Adrenal gland (tissue), 12 donors: ENCODE results near the gene NANS. TPM values are rescaled to one million over a fixed set of nuclear protein-coding genes. Genes with fewer than 3 reads are reported as not detected.
A peak's percentile ranks its signal among the peaks of the same experiment; 100 is the strongest.

Source experiments
- DNase-seq, 7 donors: peaks; one replicate each; pipeline ENCODE4 v3.0.0-alpha.2; 2019 to 2020
- H3K27ac ChIP-seq, 5 donors: fragments of 200-600 bp; sonication (generic) in 4 of 5; 1 replicate in 3 of 5; 2 replicates in 2 of 5; pipeline versions ENCODE4 v1.5.1 to v1.8.0; 2016 to 2020; ENCODE audit warnings: mild to moderate bottlenecking in 1 of 5
- H3K27me3 ChIP-seq: fragments of 200-600 bp; 2 replicates; pipeline ENCODE4 v1.8.0; 2021
- H3K36me3 ChIP-seq, 2 donors: fragments of 200-600 bp; replicated peaks in 1 of 2; 1 replicate in 1 of 2; 2 replicates in 1 of 2; pipeline versions ENCODE4 v1.5.1 to v1.8.0; 2018 to 2022
- H3K4me1 ChIP-seq, 2 donors: fragments of 200-600 bp; replicated peaks in 1 of 2; 1 replicate in 1 of 2; 2 replicates in 1 of 2; pipeline versions ENCODE4 v1.5.1 to v1.8.0; 2018 to 2021
- H3K4me3 ChIP-seq, 4 donors: fragments of 200-600 bp; sonication (generic) in 3 of 4; one replicate each; pipeline ENCODE4 v1.5.1; 2016 to 2018
- H3K9me3 ChIP-seq, 3 donors: fragments of 200-600 bp; sonication (generic) in 1 of 3; replicated peaks in 1 of 3; 1 replicate in 2 of 3; 2 replicates in 1 of 3; pipeline versions ENCODE4 v1.5.1 to v1.8.0; 2016 to 2021
- POLR2A ChIP-seq, 2 donors: fragments of 450-650 bp; IDR thresholded peaks; one replicate each; pipeline ENCODE4 v1.6.1; 2017; ENCODE audit warnings: antibody characterized with exemption in 2 of 2, mild to moderate bottlenecking in 2 of 2, moderate library complexity in 1 of 2
- WGBS, 4 donors: extraction: QIAGEN DNeasy Blood & Tissue Kit in 2 of 4; methylation state at CpG; one replicate each; pipeline versions ENCODE4 v1.1.5 to v1.1.7; 2013 to 2017; 5-methylcytosine and 5-hydroxymethylcytosine counted together
- intact Hi-C, 2 donors: fragments of 100-400 bp; cut with DNase I; formaldehyde crosslinking; loops; one replicate each; pipeline versions ENCODE4 v1.14.1 to v1.15.0; 2022 to 2023
- polyA plus RNA-seq, 3 donors: library from polyadenylated mRNA; stranded (reverse); fragments of 200-250 nt in 2 of 3; fragments of 350-450 nt in 1 of 3; fragmentation: Illumina TruSeq in 1 of 3; extraction: RNeasy Lipid Tissue Mini Kit (QIAGEN cat#74804) in 1 of 3; gene quantifications; one replicate each; pipeline ENCODE4 v1.2.3, GENCODE V29; 2013 to 2014
- total RNA-seq, 9 donors: library from RNA; depleted of rRNA in 4 of 9; stranded (reverse); fragments of >200 nt in 4 of 9; fragments of 120-200 nt in 1 of 9; fragmentation: NEBNext Ultra II Directional in 1 of 9; extraction: Animal tissue kit (Norgen Biotek cat#: 25700) in 1 of 9; gene quantifications; one replicate each; pipeline versions ENCODE4 v1.1.0 to v1.2.4, GENCODE V29; 2013 to 2023
- TF ChIP-seq, protein P1 (sequence below), 6 experiments: fragments of 450-650 bp in 4 of 6; fragments of 200-600 bp in 2 of 6; sonication (generic) in 1 of 6; IDR thresholded peaks; 1 replicate in 5 of 6; 2 replicates in 1 of 6; pipeline versions ENCODE4 v1.5.1 to v1.8.0; 2016 to 2021; ENCODE audit warnings: antibody characterized with exemption in 6 of 6, mild to moderate bottlenecking in 2 of 6, moderate library complexity in 1 of 6
- donor health status: healthy with polysubstance abuse.
- donor health status: Bipolar disorder and iron deficiency.
- donor health status: DM: yes; HTN: yes; CAD: no.
- donor health status: DM: no; HTN: no; CAD: no.
- donor health status: DM: no; HTN: no; CAD: no.
- donor health status: DM: yes; HTN: yes; CAD: no.

Gene NANS
- total and polyA plus RNA-seq, 12 donors: 24.2 to 81.5 (median 38.7) TPM

DNA sequence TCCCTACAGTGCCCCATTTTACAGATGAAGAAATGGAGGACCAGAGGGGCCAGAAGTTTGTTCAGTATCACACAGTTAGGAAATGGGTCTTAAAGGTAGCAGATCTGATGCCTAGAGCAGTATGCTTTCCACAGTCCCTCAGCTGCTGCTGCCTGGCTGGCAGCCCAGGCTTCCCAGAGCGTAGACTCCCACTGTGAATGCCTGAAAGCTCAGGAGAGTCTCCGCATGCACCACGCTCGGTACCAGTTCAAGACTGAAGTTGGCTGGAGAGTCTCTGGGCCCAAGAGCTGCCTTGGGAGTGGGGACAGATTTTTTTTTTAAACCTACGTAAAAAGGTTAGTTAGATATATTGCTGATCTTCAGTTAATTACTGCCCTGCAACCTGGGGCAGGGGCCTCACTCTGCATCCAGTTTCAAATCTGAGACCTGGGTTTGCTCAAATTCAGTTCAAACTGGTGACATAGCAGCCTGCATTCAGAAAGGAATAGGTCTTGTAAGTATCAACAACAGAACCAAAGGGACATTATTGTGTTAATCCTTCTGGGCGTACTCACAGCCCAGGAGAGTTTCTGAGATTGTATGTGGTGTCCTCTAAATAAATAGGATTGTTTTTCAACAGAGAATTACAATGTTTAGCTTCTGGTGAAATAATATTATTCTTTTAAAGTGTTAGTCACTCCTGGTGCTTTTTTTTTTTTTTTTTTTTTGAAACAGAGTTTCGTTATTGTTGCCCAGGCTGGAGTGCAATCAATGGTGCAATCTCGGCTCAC is 8.3 kb downstream of the NANS start:
- H3K36me3 ChIP-seq: peaks cover 0 to 37% of the 10 kb centered on the region in 2 donors
- intact Hi-C loops: no loop called here
- TF ChIP-seq, protein P1, sequence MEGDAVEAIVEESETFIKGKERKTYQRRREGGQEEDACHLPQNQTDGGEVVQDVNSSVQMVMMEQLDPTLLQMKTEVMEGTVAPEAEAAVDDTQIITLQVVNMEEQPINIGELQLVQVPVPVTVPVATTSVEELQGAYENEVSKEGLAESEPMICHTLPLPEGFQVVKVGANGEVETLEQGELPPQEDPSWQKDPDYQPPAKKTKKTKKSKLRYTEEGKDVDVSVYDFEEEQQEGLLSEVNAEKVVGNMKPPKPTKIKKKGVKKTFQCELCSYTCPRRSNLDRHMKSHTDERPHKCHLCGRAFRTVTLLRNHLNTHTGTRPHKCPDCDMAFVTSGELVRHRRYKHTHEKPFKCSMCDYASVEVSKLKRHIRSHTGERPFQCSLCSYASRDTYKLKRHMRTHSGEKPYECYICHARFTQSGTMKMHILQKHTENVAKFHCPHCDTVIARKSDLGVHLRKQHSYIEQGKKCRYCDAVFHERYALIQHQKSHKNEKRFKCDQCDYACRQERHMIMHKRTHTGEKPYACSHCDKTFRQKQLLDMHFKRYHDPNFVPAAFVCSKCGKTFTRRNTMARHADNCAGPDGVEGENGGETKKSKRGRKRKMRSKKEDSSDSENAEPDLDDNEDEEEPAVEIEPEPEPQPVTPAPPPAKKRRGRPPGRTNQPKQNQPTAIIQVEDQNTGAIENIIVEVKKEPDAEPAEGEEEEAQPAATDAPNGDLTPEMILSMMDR (IDR thresholded peaks at IDR 0.05): no peak
- no peak for TF ChIP-seq POLR2A (IDR thresholded peaks at IDR 0.05)

DNA sequence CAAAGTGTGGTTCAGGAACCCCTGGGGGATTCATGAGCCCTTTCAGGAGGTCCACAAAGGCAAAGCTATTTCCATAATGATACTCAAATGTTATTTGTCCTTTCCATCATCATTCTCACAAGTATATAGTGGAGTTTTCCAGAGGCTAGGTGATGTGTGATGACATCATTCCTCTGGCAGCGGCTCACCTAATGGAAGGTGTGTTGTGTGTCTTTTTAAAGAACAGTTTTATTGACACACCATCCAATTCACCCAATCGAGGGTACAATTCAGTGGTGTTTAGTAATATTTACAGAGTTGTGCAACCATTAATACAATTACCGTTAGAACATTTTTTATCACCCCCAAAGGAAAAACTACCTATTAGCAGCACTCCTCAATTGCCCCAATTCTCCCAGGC is 9.7 kb downstream of the NANS start:
- no peak for DNase-seq
- H3K27ac ChIP-seq: no peak overlapping the region
- peaks cover 0 to 32% of the 10 kb centered on the region in 2 donors for H3K36me3 ChIP-seq
- no peaks in the 10 kb centered on the region for H3K4me1 ChIP-seq
- intact Hi-C loops: no loop called here
- no peaks in the 10 kb centered on the region for H3K9me3 ChIP-seq
- 89 to 95% (median 91%) methylated on average over 3 of the region's 3 CpGs for WGBS, 4 donors
- no peaks in the 10 kb centered on the region for H3K27me3 ChIP-seq
- TF ChIP-seq POLR2A (IDR thresholded peaks at IDR 0.05): no peak
- TF ChIP-seq, protein P1 (IDR thresholded peaks at IDR 0.05): no peak
- H3K4me3 ChIP-seq: no peak overlapping the region

More for the DNA sequence above, 8.3 kb downstream of the NANS start:
- WGBS, 4 donors: 89 to 98% (median 95%) methylated on average over 8 of the region's 8 CpGs
- Histone ChIP-seq H3K9me3 (no peaks in the 10 kb centered on the region), H3K27ac (no peak overlapping the region), H3K27me3 (no peaks in the 10 kb centered on the region), H3K4me3 (no peak overlapping the region), H3K4me1 (no peaks in the 10 kb centered on the region)
- DNase-seq: no peak

DNA sequence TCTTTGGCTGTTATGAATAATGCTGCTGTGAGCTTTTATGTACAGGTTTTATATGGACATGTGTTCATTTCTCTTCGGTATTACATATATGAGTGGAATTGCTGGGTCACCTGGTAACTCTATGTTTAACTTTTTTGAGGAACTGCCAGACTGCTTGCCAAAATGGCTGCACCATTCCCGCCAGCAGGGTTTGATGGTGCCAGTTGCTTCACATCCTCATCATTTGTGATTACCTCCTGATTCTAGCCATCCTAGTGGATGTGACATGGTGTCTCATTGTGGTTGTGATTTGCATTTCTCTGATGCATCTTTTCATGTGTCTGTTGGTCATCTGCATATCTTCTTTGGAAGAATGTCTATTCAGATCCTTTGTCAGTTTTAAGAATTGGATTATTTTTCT is 10.7 kb downstream of the NANS start:
- no peak for TF ChIP-seq POLR2A (IDR thresholded peaks at IDR 0.05)
- TF ChIP-seq, protein P1 (IDR thresholded peaks at IDR 0.05): no peak
- DNase-seq: peak in 1 of 7 donors; percentile 10
- Histone ChIP-seq H3K36me3 (peaks cover 0 to 23% of the 10 kb centered on the region in 2 donors), H3K9me3 (no peaks in the 10 kb centered on the region), H3K27ac (no peak overlapping the region), H3K27me3 (no peaks in the 10 kb centered on the region), H3K4me3 (no peak overlapping the region), H3K4me1 (no peaks in the 10 kb centered on the region)
- intact Hi-C loops: no loop called here
- 83 to 99% (median 96%) methylated on average over 2 of the region's 2 CpGs for WGBS, 4 donors

DNA sequence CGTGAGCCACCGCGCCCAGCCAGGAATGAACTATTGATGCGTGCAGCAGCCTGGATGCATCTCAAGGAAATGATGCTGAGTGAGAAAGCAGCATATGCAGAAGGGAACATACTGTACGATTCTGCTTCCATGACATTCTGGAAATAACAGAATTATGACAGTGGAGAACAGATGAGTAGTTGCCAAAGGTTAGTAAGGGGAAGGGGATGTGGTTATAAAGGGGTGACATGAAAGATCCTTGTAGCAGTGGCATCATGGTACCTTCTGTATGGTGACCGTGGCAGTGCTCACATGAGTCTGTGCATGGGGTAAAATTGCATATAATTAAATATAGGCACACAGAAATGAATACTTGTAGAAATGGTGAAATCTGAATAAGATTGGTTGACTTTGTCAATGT is 13.0 kb downstream of the NANS start:
- WGBS, 4 donors: 92 to 98% (median 94%) methylated on average over 6 of the region's 6 CpGs
- H3K9me3 ChIP-seq: no peaks in the 10 kb centered on the region
- no peaks in the 10 kb centered on the region for H3K4me1 ChIP-seq
- H3K36me3 ChIP-seq: peaks cover 0 to 7% of the 10 kb centered on the region in 2 donors
- DNase-seq: peak in 1 of 7 donors; percentile 35
- H3K4me3 ChIP-seq: no peak overlapping the region
- TF ChIP-seq POLR2A (IDR thresholded peaks at IDR 0.05): no peak
- TF ChIP-seq, protein P1 (IDR thresholded peaks at IDR 0.05): no peak
- H3K27ac ChIP-seq: no peak overlapping the region
- intact Hi-C loops: no loop called here
- no peaks in the 10 kb centered on the region for H3K27me3 ChIP-seq
